T1000 (cell line): ENCODE measurements around the gene CCL18.
"Not testable (repeated sequence)": the region's sequence is repeated elsewhere in the genome, so short reads cannot be mapped to it uniquely, and the experiment has no call there.

ENCODE experiments used
- DNase-seq: peaks from one replicate; lab custom pipeline; 2025; ENCODE audit warnings: mixed read lengths; lab: John Stamatoyannopoulos, UW

The CCL18 gene, protein sequence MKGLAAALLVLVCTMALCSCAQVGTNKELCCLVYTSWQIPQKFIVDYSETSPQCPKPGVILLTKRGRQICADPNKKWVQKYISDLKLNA

DNA sequence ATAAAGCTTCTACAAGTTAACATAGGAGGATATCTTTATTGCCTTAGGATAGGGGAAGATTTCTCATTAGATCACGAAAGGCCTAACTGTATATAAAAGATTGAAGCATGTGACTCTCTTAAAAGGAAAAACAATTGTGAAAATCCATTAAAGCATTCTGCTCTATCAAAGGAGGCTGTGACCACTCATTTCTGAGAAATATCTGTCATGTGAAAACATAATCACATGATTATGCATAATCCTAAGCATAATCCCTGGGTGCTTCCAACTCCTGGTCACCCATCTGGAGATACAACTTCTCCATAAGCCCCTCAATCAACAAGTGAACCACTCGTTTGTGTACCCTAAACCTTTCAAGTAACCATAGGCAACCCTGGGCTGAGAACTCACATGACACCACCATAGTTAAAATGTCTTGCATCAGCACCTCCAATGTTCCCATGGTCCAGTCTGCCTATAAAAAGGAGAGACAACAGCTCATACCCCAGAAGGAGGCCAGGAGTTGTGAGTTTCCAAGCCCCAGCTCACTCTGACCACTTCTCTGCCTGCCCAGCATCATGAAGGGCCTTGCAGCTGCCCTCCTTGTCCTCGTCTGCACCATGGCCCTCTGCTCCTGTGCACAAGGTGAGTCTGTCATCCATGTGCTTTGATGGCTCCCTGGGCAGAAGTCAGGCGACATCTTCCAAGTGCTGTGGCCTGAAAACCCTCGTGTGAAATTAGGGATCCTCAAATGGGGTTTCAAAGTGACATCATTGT, at the start of gene CCL18:
Gene CCL18, plus strand, starts transcription at position 487 of the 756 bp plus-strand sequence. Its CDS starts 71 bp downstream, at position 558.
- no peak for DNase-seq

DNA sequence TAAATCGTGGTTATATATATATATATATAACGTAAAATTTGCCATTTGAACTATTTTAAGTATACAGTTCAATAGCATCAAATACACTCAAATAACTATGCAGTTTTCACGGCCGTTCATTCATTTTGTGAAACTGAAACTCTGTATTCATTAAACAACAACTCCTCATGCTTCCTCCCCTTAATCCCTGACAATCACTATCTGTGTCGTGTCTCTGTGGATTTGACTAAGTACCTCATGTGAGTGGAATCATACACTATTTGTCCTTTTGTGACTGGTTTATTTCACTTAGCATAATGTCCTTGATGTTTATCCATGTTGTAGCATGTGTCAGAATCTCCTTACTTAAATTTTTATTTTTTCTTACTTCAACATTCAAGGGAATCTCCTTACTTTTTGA, 49.1 kb upstream of the CCL18 start:
- DNase-seq, result no peak

DNA sequence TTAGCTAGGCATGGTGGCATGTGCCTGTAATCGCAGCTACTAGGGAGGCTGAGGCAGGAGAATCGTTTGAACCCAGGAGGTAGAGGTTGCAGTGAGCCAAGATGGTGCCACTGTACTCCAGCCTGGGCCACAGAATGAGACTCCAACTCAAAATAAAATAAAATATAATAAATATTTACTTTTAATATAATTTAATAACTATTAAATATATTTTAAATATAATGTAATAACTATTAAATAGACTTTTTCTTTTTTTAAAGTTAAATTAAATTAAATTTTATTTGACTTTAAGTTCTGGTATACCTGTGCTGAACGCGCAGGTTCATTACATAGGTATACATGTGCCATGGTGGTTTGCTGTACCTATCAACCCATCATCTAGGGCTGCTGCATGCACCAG, 48.2 kb upstream of the CCL18 start:
- DNase-seq, result not testable (repeated sequence)

DNA sequence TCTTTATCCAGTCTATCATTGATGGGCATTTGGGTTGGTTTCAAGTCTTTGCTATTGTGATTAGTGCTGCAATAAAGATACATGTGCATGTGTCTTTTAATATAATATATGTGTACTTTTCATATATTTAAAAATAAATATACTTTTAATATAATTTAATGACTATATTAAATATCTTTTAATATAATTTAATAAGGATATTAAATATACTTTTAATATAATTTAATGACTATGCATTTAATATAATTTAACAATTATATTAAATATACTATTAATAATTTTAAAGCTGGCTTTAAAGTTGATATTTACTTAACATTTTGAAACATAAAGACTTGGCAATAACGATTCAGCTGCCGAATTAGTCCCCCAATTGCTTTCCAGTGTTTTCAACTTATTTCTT, 47.5 kb upstream of the CCL18 start:
- DNase-seq, result no peak

DNA sequence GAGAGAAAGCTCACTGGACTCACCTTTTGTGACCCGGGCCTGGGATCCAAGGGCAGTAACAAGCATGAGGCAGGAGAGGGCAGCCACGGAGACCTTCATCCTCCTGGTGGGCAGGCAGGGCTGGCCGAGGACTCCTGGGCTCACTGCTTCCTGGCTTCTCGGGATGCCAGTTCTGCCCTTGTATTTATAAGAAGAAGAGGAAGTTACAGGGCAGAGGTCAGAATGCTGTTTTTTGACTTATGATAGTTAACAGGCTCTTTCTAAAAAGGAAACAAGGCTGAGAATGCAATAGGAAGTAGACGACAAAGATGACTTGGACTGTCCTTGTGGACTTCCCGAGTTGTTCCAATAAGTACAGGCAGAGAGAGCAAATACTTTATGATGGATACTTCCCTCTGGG, 46.3 kb upstream of the CCL18 start, which contains the start of gene CCL23:
Gene CCL23, minus strand, starts transcription at position 174 of the 400 bp plus-strand sequence. Its CDS starts 75 bp downstream, at position 99.
- DNase-seq, result no peak

DNA sequence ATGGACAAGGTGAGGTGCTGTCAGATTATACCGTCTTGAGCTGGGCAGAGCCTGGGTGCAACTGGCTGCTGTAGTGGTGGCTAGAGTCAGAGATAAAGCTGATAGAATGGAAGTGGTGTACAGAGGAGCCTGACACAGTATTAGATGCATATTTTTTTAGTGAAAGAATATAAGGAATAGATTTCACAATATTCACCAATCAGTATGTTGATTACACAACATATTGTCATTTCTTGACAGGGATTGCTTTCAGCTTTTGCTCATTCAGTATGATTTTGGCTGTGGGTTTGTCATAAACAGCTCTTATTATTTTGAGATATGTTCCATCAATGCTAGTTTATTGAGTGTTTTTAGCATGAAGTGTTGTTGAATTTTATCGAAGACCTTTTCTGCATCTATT, 44.6 kb upstream of the CCL18 start:
- no peak for DNase-seq

DNA sequence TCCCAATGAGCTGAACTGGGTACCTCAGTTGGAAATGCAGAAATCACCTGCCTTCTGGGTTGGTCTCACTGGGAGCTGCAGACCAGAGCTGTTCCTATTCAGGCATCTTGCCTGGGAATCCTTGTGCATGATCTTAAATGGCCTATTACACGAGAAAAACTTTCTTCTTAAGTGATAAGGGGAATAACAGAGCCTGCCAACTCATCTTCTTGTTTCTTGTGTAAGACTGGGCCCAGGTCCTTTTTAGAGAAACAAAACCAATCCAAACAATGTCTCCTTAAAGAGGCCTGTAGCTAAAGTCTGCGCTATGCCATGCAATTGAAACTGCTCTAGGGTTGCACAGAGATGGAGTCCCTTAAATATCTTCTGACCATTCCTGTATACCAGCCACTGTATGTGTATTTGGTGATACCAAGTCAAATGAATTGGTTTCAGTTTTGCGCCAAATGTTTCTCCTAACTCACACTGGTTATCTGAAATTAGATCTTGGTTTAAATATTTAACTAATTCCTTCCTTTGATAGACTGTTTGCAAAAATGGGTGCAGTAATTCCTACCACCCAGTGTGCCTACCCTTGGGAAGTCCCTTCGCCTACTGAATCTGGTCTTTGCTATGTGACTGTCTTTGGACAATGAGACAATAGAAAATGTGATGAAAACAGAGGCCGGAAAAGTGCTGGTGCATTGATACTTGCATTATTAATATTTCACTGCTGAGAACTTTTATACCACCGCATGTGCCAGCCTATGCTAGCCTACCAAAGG, 39.8 kb upstream of the CCL18 start:
- no peak for DNase-seq

DNA sequence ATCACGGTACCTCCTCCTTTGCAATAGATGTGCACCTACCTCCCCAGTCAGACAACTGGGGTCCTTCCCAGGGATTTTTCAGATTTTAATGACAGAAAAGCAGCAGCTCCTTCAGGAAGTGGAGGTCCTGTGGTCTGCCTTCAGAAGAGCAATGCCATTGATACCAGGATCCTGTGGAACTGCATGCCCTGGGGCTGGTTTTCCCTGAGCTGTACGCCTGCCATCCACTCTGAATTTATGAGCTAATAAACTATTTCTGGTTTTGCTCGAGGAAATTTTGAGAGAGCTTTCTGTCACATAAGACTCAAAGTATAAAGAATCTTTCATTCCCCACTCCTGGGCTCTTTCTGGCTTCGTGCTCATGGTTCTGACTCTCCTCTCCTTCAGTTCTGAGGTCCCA, 36.3 kb upstream of the CCL18 start:
- DNase-seq, result no peak

DNA sequence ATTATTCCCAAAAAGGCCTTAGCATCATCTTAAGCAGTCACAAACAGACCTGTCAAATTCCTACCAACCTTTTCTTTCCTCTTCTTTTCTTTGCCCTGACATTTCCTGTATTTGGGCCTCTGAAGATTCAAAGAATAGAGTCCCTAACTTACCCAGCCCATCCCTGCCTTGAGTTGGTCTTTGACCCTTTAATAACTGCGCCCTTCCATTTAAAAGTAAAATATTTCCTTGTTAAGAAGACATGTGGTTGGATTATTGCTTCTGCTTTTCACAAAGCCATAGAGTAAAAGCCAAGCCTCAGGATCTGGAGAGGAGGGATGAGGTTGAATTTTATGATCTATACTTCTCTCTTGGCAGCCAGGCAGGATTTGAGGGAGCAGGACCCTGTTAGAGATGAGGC, 33.1 kb upstream of the CCL18 start:
- no peak for DNase-seq

DNA sequence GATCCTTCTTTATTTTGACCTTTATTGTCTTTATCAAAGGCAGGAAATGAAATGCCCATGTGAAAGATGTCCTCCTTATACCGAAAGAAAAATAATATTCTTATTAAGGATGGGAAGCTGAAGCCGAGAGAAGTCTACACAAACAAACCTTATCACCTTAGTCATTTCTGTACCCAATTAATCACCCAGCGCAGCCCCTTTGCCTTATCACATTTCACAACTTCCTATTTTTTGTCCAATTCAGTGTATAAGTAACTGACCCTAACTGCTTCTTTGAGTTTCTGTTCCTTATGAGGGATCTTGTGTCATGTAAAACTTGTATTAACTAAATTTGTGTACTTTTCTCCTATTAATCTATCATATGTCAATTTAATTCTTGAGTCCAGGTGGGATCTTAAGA, 29.9 kb upstream of the CCL18 start:
- DNase-seq, result no peak

DNA sequence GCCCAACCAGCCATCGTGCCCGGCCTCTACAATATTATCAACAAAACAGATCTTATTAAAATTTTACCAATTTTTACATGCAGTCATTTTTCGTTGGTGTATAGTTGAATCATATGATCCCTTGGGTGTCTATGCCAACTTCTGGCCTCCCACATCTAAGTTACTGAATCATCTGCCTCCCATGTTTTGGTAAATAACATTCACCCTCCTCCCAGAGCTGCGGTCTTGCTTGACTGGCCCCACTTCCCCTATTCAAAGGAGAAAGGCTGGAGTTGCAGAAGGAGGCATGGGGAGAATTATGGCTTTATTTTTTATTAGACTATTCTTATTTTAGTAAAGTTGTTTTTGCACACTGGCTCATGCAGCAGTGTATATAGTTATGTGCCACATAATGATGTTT, 27.8 kb upstream of the CCL18 start:
- no peak for DNase-seq

DNA sequence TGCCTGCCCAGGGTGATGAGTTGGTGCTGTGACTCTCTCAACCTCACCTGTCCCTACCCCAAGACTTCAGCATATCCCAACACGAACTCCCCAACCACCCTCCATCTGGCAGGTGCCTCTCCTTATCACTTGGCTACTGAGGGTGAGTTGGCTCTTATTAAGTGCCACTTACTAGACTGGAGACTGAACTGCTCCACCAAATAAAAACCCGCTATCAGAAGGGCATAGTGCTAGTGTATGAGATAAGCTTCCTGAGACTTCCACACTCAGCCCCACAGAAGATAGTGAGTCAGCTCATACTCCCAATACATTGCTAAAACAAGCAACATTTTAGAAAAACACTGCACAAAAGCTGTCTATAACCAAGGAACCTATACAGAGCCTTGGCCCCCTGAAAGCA, 16.0 kb upstream of the CCL18 start:
- no peak for DNase-seq

DNA sequence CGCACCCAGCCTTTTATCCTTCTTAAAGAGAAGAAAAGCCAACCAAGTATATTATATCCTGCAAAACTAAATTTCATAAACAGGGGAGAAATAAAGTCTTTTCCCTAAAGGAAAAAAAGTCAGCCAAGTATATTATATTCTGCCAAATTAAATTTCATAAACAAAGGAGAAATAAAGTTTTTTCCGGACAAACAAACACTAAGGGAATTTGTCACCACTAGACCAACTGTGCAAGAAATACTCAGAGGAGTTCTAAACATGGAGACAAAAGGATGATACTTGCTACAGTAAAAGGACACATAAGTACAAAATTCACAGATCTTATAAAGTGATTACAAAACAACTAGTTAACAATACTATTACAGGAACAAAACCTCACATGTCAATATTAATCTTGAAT, 14.4 kb upstream of the CCL18 start:
- no peak for DNase-seq

DNA sequence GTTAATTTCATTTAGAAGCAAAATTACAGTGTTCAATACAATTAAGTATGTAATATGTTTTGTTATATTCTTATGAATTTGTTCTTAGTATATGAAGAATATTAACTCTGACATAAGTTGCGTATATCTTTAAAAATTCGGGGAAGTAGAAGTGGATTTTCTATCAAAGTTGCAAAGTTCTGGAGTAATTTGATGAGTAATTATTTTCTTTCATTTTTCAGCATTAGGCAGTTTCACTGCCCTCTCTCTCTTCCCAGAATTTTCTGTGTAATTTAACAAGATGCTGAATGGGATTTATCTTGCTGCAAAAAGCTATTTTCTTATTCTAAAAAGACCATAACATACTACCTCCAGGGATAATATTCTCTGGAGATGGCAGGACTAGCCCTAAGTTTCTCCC, 8.9 kb upstream of the CCL18 start:
- no peak for DNase-seq

DNA sequence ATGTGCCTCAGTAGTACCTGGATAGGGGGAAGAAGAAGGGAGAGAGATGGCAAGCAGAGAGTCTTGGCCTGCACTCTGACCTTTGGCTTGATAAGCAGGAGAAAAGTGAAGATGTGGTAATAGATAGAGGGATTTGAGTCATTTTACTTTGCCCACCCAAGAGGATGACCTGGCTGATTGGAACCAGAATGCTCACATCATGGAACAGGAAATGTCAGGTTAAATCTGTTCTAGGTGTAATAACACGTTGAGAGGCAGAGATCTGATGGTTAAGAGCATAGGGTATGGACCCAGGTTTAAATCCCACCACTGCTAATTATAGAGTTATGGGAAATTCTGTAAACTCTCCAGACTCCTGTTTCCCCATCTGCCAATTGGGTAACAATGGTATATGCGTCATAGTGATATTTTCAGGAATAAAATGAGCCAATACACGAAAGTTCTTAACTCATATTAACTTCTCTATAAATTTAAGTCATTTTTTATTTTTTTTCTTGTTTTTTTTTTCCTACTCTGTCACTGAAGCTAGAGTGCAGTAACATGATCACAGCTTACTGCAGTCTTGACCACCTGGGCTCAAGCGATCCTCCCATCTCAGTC, 8.1 kb upstream of the CCL18 start:
- DNase-seq, result no peak

DNA sequence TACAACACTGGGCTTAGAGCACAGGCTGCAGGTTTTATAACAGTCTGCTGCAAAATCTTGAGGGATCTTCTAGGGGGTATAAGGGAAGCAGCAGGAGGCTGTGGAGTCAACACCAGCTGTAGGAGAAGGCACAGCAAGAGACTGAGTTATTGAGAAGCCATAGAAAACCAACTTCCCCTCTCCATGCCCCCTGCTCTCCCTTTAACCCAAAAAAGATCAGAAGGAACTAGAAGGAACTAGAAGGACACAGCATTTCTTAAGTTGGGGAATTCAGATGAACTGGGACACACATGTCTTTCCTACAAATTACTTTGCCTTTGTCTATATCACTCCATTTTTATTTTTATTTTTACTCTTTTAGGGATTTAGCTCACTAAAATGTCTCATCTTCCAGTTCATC, 6.2 kb upstream of the CCL18 start:
- no peak for DNase-seq

DNA sequence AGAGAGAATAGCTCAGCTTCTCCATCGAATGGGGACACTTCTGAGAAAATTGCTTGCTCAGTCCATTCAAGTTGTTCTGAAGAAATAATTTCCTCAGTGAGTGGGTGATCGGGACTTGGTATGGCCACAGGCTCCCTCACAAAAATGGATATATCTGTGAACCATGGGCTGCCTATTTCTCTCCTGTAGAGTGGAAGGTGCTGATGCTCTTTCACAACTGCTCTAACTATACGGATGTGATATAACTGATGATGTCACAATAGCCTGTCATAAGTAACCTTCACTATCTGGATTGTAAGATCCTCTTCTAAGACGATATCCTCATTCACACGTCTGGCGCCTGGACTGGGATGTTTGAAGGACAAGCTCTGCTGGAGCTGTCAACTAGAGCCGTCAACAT, 4.7 kb upstream of the CCL18 start:
- DNase-seq, result no peak

DNA sequence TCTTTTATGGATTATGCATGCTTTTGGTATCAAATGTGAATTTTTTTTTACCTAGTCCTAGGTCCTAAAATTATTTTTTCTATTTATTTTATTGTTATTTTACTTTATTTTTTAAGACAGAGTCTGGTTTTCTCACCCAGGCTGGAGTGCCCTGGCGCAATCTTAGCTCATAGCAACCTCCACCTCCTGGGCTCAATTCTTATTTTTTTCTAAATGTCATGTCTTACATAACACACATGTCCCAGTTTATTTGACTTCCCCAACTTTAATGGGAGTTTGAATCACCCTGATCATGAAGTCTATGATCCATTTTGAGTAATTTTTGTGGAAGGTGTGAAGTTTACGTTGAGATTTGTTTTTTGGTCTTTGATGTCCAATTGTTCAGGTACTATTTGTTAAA, 3.3 kb upstream of the CCL18 start:
- no peak for DNase-seq

DNA sequence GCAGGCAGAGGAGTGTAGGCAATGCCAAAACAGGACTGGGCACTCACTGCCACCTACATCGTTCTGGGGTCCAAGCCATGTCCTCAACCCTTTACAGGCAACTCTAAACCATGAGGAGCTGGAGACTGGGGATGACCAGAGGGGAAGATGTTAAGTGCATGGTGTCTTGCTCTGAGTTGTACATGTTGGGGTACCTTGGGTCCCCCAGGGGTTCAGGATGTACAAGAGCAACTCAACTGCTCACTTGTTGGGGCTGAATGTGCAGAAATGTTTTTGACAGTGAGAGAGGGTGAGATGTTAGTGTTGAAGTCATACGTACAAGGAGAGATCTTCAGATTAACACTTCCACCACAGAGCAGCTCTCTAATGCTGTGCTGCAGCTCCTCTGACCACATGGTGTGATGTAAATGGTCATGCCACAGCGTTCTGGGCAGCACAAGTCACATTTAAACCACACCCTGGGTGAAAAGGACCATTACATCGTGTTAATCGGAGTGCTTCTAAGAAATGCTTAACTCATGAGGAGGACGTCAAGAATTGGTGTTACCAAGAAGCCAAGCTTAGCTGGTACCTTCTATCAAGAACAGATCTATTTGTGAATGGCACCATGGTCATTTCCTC, 2.4 kb downstream of the CCL18 start:
- no peak for DNase-seq

DNA sequence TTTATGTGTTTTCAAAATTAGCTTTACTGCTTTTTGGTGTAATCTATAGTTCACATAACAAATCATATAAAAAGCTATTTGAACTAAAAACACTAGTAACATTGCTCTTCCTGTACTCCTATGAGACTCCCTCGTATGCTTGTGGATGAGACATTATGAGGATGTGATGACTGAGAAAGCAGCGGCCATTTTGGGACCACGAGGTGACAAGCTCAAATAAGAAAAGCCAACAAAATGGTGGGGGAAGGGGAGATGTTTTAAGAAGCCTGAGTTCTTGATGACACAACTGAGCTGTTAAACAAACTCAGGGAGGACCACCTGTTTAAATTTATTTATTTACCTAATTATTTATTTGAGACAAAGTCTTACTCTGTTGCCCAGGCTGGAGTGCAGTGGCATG, 4.5 kb downstream of the CCL18 start:
- no peak for DNase-seq

DNA sequence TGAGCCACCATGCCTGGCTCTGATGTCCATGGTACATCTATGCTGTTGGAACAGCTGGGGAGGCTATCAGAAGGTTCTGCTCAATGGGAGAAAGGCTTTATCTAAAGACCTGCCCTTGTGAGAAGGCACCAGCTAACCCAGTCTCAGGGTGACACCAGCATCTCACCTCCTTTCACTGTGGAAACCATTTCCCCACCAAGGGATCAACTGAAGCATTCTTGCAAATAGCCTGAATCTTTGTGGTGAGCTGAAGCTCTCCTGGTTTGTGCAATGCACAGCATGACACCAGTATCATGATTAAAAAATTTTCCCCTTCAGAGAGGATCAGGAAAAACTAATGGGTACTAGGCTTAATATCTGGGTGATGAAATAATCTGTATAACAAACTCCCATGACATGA, 5.1 kb downstream of the CCL18 start:
- no peak for DNase-seq

DNA sequence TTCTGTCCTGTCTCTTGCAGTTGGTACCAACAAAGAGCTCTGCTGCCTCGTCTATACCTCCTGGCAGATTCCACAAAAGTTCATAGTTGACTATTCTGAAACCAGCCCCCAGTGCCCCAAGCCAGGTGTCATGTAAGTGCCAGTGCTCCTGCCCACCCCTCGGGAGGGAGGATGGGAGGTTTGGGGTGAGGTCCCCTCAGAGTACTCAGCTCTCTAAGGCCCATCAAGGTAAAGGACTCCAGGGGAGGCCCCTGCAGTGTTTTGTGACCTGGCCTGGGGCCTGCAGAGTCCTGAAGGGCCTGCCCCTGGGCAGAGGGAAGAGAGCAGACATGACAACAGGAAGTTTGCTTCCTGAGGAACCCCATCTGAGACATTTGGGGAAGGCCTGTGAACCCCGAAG, 6.4 kb downstream of the CCL18 start:
- no peak for DNase-seq
